Activated T-cell treated with anti-CD3 and anti-CD28 coated beads for 4 hours (primary cell): Measurements from ENCODE around the gene C13orf46.
"Not testable (repeated sequence)": the region's sequence is repeated elsewhere in the genome, so short reads cannot be mapped to it uniquely, and the experiment has no call there.

Source experiments
- DNase-seq: peaks from one replicate; pipeline ENCODE4 v3.0.0-alpha.2; 2020

C13orf46 gene

GRCh38 chr13:113973218-113974164 is at the start of gene C13orf46:
Gene C13orf46 (minus strand): TSS chr13:113974076. CDS start chr13:113973997, 79 bp downstream.
- no peak for DNase-seq

DNA sequence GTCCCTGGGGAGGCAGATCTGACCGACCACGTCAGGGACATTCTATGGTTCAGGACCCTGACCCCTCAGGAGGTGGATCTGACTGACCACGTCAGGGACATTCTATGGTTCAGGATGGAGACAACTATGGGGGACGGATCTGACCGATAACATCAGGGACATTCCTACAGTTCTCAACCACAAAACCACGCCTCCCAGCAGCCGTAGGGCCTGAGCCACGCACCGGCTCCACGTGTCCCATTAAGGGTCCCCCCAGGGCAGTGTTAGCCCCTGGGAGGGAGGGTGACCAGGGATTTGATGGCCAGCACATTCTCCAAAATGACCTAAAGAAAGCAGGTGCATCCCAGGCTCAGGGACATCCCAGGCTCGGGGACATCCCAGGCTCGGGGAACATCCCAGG is 49.0 kb upstream of the C13orf46 start:
- DNase-seq: no peak

GRCh38 chr13:114022309-114022669 is 48.4 kb upstream of the C13orf46 start:
- DNase-seq: no peak

- no peak for DNase-seq
Observed at GRCh38 chr13:114021464-114022308, 47.8 kb upstream of the C13orf46 start.

DNA sequence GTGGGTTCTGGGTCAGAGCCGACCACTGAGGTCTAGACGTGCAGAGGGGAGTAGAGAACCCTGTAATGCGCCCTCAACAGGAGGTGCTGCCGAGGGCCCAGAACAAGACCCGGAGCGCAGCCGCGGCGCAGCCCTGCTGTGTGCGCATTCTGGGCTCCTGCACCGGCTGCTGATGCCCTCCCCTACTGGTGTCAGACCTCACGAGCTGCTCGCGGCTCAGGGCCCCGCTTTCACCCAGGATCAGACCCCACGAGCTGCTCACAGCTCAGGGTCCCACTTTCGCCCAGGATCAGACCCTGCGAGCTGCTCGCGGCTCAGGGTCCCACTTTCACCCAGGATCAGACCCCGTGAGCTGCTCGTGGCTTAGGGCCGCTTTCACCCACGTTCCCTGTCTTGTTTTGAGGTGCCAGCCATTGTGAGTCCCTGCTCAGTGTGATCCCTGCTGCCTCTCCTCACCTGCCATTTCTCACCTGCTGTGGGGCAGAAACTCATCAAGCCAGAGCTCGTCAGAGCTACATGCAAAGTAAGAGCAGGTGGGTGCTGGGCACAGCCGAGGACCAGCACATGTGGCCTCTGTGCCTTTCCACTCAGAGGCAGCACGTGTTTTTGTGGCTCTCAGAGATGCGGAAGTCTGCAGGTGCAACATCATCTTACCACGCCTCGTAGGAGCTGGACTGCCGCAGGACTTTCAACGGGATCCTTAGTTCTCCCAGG is 47.0 kb upstream of the C13orf46 start:
- DNase-seq: no peak

- DNase-seq: not testable (repeated sequence)
Observed at GRCh38 chr13:114020134-114020533, 46.3 kb upstream of the C13orf46 start.

- DNase-seq: peak; percentile 18
Observed at GRCh38 chr13:114019367-114019766, 45.5 kb upstream of the C13orf46 start.

DNA sequence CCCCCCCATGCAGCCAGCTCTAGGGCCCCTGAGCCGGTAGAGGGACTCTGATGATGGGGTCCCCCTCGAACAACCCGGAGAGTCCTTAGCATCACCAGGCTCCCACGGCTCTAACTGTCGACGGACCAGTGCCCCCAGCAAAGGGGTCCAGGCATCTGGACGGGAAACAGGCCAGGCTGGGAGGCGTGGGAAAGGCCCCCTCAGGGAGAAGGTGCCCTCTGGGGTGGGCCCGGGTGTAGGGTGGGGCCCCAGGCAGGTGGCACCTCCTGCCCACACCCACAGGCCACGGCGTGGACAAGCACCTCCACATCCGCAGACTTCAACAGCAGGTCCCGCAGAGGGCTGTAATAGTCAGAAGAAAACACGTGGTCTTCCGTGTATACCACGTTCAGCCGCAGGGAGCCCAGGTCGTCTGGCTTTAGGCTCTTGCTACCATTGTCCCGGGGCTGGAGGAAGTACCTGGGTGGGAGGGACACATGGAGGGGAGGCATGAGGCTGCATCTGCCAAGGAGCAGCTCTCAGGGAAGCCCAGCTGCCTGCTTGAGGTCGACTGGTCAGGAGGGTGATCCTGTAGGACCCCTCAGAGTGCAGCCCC is 44.7 kb upstream of the C13orf46 start:
- DNase-seq: no peak

DNA sequence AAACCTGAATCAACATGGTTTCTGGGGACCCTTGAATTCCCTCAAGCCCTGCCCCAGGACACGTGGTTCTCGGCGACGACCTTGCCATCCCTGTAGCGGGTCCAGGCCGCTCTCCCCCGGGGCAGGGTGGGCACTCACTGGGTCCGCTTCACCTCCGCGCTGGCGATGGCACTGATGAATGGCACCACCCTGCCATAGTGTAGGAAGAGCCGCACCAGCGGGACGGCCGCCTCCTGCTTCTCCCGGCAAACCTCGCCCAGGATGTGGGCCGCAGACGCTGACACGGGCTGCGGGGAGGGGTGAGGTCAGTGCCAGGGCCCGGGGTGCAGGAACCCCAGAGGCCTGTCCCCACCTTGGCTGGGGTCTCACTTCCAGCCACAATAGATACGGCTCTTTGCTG is 44.1 kb upstream of the C13orf46 start:
- no peak for DNase-seq

DNA sequence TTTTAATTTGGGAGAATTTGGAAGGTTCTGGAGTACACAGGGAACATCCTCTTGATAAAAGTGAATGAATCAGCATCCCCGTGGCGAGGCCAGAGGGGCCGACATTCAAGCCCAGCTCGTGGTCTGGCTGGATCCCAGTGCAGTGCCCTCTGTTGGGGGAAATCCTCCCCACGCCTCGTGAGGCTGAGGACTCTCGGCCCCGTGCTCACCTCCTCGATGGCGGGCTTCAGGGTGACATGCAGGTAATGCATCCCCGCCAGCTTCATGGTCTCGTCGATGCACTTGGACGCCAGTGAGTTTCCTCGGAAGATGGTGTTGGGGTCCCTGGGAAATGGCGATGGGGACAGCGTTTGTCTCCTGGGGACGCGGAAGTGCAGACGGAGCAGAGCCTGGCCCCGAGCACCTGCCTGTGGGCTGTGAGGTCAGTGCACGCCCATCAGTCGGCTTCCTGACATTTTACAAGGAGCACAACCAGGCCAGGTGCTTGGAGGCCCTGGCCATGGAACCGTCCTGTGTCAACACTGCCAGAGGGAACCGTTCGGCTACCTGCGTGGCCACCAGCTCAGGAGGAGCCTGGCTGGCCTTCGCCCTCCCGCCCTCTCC is 43.3 kb upstream of the C13orf46 start:
- DNase-seq: no peak

GRCh38 chr13:114016321-114017027 is 42.6 kb upstream of the C13orf46 start:
- no peak for DNase-seq

- DNase-seq: no peak
Observed at GRCh38 chr13:114015969-114016295, 42.1 kb upstream of the C13orf46 start.

DNA sequence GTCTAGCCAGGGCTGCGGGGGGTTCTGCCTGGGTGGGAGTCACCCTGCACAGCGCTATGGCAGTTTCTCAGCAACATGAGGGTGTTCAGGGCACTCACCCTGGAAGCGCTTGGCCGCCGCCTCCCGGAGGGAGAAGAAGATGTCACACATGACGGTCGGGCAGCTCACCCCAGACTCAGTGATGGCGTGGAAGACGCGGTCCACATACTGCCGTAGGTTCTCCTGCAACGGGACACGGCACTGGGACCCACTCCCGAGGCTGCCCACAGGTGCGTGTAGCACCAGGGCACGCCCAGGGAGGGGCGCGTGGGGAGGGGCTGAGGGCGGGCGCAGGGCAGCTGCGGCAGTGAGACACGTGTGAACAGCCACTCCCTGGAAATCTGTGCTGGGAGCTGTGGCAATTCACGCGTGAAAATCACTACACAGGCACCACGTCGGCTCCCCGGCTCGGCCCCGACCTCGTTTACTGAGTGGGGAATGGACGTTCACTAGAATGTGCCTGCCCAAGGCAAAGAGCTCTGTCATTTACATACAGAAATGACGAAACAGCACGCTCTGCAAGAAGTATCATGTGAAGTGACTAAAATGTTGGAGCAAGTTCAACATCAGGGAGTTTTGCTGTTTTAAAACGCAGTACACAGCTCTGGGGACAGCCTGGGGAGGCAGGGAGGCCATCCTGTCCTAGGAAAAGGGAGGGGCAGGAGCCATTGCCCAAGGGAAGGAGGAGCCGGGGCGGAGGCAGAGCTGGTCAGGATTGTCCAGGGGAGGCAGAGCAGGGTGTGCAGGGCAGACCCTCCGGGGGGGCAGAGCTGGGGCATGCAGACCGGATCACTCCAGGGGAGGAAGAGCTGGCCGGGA is 41.5 kb upstream of the C13orf46 start:
- no peak for DNase-seq

GRCh38 chr13:114013952-114014629 is 40.2 kb upstream of the C13orf46 start:
- DNase-seq: no peak

DNA sequence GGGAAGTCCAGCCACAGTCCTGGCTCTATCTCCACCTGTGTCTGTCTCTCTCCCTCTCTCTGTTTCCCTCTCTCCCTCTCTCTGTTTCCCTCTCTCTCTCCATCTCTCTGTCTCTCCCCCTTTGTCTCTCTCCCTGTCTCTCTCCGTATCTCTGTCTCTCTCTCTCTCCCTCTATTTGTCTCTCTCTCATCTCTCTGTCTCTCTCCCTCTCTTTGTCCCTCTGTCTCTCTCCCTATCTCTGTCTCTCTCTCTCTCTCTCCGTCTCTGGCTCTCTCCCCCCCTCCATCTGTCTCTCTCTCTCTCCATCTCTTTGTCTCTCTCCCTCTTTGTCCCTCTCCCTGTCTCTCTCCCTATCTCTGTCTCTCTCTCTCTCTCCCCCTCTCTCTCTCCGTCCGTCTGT is 39.5 kb upstream of the C13orf46 start:
- DNase-seq: no peak

DNA sequence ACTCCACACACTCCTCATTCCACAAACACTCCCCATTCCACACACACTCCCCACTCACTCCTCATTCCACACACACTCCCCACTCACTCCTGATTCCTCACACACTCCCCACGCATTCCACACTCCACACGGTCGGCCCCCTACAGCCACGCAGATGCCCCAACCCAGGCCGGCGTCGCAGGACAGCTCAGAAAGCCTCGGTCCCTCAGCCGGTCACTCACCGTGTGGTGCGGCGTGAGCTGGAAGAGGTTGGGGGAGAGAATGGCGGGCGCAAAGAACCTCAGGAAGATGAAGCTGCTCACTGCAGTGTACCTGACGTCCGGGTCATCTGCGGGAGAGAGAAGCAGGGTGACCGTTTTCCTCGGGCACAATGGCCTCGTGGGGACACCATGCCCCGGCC is 39.0 kb upstream of the C13orf46 start:
- DNase-seq: no peak

DNA sequence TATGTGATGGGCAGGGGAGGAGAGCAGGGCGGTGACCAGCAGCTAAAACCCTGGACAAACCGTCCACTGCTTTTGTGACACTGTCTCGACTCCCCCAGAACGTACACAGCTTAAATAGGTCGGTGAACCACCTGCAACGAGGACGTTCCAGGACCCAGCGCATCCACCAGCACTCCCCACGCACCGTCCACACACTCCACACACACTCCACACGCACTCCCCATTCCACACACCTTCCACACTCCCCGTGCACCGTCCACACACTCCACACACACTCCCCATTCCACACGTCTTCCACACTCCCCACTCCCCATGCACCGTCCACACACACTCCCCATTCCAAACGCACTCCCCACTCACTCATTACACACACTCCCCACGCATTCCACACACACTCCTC is 38.3 kb upstream of the C13orf46 start:
- DNase-seq: no peak

- no peak for DNase-seq
Observed at GRCh38 chr13:114011226-114011625, 37.4 kb upstream of the C13orf46 start.

DNA sequence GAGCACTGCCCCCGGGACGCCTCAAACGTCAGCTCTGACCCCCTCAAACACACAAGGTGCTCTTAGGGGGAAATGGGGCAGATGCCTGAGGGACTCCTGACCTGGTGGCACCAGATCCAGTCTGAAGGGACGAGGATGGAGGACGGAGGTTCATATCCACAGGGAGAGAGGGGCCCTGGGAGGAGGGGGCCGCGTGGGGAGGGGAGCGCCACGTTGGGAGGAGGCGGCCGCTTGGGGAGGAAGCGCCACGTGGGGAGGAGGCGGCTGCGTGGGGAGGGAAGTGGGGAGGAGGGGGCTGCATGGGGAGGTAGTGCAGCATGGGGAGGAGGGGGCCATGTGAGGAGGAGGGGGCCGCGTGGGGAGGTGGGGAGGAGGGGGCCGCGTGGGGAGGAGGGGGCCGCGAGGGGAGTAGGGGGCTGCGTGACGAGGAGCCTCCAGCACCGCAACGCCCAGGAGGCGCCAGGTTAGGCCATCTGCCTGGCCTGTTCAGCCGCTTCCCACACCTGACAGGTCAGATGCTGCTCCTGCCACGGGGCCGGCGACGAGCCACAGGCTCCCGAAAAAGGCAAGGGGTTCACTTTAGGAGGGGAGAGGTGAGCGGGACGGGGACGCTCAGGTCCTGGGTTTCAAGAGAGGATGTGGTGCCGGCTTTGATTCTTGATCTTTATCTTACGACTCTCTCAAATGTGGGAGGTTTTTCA is 36.7 kb upstream of the C13orf46 start:
- DNase-seq: no peak
